ENCODE results near the gene USP54. TPM values are rescaled to one million over a fixed set of nuclear protein-coding genes. Genes with fewer than 3 reads are reported as not detected.
A peak's percentile ranks its signal among the peaks of the same experiment; 100 is the strongest.

The USP54 gene
- total and polyA plus RNA-seq, 8 donors: 54.8 to 122 (median 66.1) TPM

DNA sequence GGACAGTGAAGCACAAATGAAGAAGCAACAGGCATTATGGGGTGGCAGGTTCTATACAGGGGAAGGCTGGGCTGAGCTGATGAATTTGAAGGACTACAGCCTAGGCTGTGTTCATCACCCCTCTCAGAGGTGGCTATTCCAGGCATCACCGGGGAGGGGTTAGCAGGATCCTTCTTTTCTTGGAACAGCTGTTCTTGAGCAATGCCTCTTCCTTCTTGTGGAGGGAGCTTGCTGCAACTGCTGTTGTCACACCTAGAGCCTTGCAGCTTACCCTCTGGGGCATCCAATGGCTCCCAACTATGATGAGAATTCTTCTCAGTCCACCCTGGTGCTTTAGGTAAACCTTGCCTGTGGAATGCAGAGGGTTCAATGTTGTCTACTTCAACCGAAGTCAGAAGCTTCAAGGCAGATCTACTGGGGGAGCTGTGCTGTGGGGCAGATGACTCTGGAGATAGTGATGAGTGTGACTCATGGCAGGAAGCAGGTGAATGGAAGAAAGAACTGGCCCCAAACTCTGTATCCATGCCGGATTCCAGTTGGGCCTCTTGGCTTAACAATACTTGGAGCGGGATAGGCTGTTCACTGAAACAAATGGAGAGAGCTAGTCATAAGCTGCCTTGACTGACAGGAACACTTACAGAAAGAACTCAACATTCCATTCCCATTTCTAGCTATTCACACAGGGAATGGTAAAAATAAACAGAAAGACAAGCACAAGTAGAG lies 73.8 kb downstream of the USP54 start:
- intact Hi-C loops (cut with DNase I): no loop called here
- H3K4me1 ChIP-seq: no peaks in the 10 kb centered on the region
- ATAC-seq (peak; percentile 73), DNase-seq (no peak)
- no peaks in the 10 kb centered on the region for H3K9me3 ChIP-seq
- H3K4me3 ChIP-seq: no peak overlapping the region
- peaks cover 0 to 73% of the 10 kb centered on the region in 2 donors for H3K36me3 ChIP-seq
- TF ChIP-seq, protein P1, sequence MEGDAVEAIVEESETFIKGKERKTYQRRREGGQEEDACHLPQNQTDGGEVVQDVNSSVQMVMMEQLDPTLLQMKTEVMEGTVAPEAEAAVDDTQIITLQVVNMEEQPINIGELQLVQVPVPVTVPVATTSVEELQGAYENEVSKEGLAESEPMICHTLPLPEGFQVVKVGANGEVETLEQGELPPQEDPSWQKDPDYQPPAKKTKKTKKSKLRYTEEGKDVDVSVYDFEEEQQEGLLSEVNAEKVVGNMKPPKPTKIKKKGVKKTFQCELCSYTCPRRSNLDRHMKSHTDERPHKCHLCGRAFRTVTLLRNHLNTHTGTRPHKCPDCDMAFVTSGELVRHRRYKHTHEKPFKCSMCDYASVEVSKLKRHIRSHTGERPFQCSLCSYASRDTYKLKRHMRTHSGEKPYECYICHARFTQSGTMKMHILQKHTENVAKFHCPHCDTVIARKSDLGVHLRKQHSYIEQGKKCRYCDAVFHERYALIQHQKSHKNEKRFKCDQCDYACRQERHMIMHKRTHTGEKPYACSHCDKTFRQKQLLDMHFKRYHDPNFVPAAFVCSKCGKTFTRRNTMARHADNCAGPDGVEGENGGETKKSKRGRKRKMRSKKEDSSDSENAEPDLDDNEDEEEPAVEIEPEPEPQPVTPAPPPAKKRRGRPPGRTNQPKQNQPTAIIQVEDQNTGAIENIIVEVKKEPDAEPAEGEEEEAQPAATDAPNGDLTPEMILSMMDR (IDR thresholded peaks at IDR 0.05): no peak
- H3K27ac ChIP-seq: no peak overlapping the region
- H3K27me3 ChIP-seq: no peaks in the 10 kb centered on the region

DNA sequence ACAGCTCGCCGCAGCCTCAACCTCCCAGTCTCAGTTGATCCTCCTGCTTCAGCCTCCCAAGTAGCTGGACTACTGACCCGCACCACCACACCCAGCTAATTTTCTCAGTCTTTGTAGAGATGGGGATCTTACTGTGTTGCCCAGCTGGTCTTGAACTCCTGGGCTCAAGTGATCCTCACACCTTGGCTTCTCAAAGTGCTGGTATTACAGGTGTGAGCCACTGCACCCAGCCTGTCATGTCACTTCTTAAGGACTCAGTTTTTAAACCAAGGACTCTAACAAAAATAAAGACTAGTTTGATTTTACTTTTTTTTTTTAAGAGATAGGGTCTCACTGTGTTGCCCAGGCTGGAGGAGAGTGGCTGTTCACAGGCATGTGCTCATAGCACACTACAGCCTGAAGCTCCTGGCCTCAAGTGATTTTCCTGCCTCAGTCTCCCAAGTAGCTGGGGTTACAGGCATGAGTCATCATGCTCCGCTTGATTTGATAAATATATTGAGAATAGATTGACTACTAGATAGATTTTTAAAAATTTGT lies 78.9 kb downstream of the USP54 start:
- no peaks in the 10 kb centered on the region for H3K9me3 ChIP-seq
- no peaks in the 10 kb centered on the region for H3K4me1 ChIP-seq
- ATAC-seq (no peak), DNase-seq (no peak)
- no peak overlapping the region for H3K27ac ChIP-seq
- peaks cover 0 to 39% of the 10 kb centered on the region in 2 donors for H3K36me3 ChIP-seq
- intact Hi-C loops (cut with DNase I): no loop called here
- no peak overlapping the region for H3K4me3 ChIP-seq
- no peaks in the 10 kb centered on the region for H3K27me3 ChIP-seq
- TF ChIP-seq, protein P1 (IDR thresholded peaks at IDR 0.05): no peak

DNA sequence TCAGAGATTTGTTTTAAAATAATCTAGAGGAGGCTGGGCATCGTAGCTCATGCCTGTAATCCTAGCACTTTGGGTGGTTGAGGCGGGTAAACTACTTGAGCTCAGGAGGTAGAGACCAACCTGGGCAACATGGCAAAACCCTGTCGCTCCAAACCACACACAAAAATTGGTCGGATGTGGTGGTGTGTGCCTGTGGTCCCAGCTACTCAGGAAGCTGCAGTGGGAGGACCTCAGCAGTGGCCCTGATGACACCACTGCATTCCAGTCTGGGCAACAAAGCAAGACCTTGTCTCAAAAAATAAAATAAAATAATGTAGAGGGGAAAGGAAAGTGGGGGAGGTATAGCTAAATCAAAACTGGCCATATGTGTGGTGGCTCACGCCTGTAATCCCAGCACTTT lies 81.4 kb downstream of the USP54 start:
- Histone ChIP-seq H3K9me3 (no peaks in the 10 kb centered on the region), H3K27ac (no peak overlapping the region), H3K4me1 (no peaks in the 10 kb centered on the region), H3K36me3 (peaks cover 3 to 31% of the 10 kb centered on the region in 2 donors), H3K4me3 (no peak overlapping the region), H3K27me3 (no peaks in the 10 kb centered on the region)
- DNase-seq (no peak), ATAC-seq (no peak)
- TF ChIP-seq, protein P1 (IDR thresholded peaks at IDR 0.05): no peak
- intact Hi-C loops (cut with DNase I): no loop called here

DNA sequence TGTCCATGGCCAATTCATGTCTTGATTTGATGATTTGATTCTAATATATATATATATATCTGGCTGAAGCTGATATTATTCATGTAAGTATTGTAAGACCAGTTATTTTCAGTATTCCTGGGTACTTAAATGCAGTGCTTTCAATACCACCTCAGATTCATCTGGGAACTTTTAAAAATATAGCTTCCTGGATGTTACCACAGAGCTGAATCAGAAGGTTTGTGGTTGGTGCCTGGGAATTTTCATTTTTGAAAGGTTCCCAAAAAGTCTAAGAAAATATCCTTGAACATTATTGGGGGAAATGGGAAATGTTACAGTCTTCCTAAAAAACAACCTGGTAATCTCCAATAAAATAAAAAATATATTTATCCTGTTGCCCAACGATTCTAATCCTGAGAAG lies 84.7 kb downstream of the USP54 start:
- TF ChIP-seq, protein P1 (IDR thresholded peaks at IDR 0.05): no peak
- DNase-seq: no peak
- no peak for ATAC-seq
- intact Hi-C loops (cut with DNase I): no loop called here
- H3K27ac ChIP-seq: no peak overlapping the region
- H3K4me3 ChIP-seq: no peak overlapping the region
- no peaks in the 10 kb centered on the region for H3K9me3 ChIP-seq
- peaks cover 2 to 6% of the 10 kb centered on the region in 2 donors for H3K4me1 ChIP-seq
- no peaks in the 10 kb centered on the region for H3K27me3 ChIP-seq
- peaks cover 3 to 29% of the 10 kb centered on the region in 2 donors for H3K36me3 ChIP-seq

DNA sequence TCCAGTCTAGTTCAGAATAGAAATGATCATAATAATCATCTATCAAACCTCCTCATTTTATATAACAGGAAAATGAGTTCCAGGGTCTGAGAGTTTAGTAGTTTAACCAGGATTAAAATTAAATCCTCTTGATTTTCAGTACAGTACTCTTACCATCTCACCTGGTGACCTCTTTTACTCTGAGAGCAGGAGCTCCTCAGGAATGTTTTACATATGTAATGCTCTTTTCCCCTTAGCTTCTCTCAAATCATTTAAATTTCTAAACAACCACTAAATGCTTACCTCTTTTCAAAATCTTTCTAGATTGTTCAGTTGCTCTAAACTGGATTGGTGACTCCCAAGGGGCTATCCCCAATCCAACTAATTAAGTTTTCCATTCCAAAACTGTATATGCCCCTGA lies 85.1 kb downstream of the USP54 start:
- no peak for ATAC-seq
- no peak overlapping the region for H3K27ac ChIP-seq
- peaks cover 3 to 29% of the 10 kb centered on the region in 2 donors for H3K36me3 ChIP-seq
- no peak overlapping the region for H3K4me3 ChIP-seq
- TF ChIP-seq, protein P1 (IDR thresholded peaks at IDR 0.05): no peak
- DNase-seq: no peak
- no peaks in the 10 kb centered on the region for H3K27me3 ChIP-seq
- intact Hi-C loops (cut with DNase I): no loop called here
- H3K9me3 ChIP-seq: no peaks in the 10 kb centered on the region
- peaks cover 4 to 10% of the 10 kb centered on the region in 2 donors for H3K4me1 ChIP-seq
